ENCODE results near the gene ING4. TPM values are rescaled to one million over a fixed set of nuclear protein-coding genes. Genes with fewer than 3 reads are reported as not detected.
A peak's percentile ranks its signal among the peaks of the same experiment; 100 is the strongest.

Gene ING4
- total RNA-seq, 4 donors from 2014 or later: 43.2 to 63.8 (median 54.3) TPM

DNA sequence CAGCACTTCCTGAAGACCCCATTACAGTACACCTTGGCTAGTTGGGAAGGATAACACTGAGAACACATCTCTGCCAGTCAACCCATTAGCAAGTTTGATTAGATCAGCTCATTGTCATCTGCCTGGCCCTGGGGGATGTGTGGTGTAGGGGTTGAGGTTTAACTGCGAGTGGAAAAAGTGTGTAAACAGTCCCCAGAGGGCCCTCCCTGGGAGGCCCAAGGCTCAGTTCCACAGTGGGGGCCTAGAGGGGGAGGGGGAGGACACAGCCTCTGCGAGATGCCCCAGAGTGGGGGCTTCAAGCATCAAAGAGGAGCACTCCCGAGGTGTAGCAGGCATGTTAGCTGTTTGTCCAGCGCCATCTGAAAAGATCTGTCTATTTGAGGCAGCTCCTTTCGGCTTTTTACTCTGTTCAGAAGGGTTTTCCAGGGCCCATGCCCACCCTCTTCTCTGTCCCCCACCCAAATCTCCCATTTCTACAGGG lies 27.5 kb downstream of the ING4 start:
- 80 to 100% methylated on average over 1 to 4 of the region's 5 CpGs for WGBS, 2 donors (ENCODE audit: low coverage in 1 of 2)
- H3K4me3 ChIP-seq: peak overlapping the region in 1 of 2 donors; percentile 27
- TF ChIP-seq POLR2A (IDR thresholded peaks at IDR 0.05) (no peak), POLR2AphosphoS5 (IDR thresholded peaks at IDR 0.05) (no peak), EP300 (IDR thresholded peaks at IDR 0.05) (no peak)
- TF ChIP-seq, protein P1, sequence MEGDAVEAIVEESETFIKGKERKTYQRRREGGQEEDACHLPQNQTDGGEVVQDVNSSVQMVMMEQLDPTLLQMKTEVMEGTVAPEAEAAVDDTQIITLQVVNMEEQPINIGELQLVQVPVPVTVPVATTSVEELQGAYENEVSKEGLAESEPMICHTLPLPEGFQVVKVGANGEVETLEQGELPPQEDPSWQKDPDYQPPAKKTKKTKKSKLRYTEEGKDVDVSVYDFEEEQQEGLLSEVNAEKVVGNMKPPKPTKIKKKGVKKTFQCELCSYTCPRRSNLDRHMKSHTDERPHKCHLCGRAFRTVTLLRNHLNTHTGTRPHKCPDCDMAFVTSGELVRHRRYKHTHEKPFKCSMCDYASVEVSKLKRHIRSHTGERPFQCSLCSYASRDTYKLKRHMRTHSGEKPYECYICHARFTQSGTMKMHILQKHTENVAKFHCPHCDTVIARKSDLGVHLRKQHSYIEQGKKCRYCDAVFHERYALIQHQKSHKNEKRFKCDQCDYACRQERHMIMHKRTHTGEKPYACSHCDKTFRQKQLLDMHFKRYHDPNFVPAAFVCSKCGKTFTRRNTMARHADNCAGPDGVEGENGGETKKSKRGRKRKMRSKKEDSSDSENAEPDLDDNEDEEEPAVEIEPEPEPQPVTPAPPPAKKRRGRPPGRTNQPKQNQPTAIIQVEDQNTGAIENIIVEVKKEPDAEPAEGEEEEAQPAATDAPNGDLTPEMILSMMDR (IDR thresholded peaks at IDR 0.05): no peak
- peak overlapping the region in 2 of 4 donors; percentile 34 to 43 for H3K27ac ChIP-seq
- peaks cover 28% of the 10 kb centered on the region for H3K27me3 ChIP-seq
- H3K9me3 ChIP-seq: no peaks in the 10 kb centered on the region
- peaks cover 0 to 4% (median 0%) of the 10 kb centered on the region in 3 donors for H3K4me1 ChIP-seq
- no peaks in the 10 kb centered on the region for H3K36me3 ChIP-seq
- no peak for ATAC-seq

DNA sequence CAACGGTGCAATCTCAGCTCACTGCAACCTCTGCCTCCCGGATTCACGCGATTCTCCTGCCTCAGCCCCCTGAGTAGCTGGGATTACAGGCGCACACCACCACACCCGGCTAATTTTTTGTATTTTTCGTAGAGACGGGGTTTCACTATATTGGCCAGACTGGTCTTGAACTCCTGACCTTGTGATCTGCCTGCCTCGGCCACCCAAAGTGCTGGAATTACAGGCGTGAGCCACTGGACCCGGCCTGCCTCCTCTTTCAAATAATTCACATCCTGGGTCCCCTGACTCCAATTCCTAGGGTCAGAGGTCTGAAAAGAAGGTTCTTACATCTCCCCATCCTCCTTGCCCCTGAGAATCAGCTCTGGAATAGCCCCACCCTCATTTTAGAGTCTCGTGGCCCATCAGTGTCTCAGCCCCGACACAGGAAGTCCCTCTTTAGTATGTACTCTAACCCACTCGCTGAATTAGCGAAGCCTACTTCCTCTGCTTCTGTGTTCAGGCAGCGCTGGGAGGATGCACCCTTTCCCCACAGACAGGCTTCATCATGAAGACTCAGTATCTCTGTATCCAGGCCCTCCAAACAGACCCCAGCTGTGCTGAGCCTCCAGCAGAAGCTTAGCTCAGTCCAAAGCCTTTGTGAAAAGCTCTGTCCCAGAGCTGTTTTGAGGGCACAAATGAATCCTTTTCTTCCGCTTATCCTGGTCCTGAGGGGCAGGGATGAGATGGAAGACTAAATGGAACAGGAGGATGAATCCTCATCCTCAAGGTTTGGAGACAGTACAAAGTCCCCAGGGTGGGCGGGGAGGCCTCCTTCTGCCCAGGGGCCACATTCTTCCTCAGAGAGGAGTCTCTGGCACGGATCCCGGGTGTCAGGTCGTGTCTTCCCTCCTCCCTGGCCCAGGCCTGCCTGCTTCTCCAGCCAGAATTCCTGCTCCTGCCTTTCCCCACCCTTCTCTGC lies 30.6 kb downstream of the ING4 start:
- Histone ChIP-seq H3K27ac (peak overlapping the region in 1 of 4 donors; percentile 4), H3K9me3 (no peaks in the 10 kb centered on the region), H3K36me3 (no peaks in the 10 kb centered on the region), H3K4me1 (peaks cover 0 to 4% (median 0%) of the 10 kb centered on the region in 3 donors), H3K27me3 (peaks cover 28% of the 10 kb centered on the region), H3K4me3 (no peak overlapping the region)
- TF ChIP-seq POLR2AphosphoS5 (IDR thresholded peaks at IDR 0.05) (no peak), POLR2A (IDR thresholded peaks at IDR 0.05) (no peak), EP300 (IDR thresholded peaks at IDR 0.05) (no peak)
- TF ChIP-seq, protein P1 (IDR thresholded peaks at IDR 0.05): no peak
- no peak for ATAC-seq
- WGBS, 2 donors (ENCODE audit: low coverage in 1 of 2): 45 to 62% methylated on average over 7 to 17 of the region's 21 CpGs

DNA sequence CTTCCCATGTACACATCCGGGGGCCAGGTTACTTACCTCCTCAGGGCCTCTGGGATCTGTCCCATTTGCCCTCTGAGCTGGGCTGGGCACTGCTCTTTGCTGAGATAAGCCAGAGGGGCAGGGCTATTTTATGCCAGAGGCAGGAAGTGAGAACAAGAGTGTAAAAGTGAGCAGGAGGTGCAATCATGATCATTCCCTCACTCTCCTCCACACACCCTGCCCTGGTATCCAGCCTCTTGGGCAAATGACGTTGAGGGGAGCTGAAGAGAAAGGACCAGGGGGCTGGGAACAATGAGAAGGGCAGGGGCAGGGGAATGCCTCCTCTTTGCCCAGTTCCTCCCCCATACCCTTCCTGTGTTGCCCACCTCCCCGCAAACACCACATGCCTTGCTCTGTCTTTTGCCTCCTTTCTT lies 31.4 kb downstream of the ING4 start:
- H3K36me3 ChIP-seq: no peaks in the 10 kb centered on the region
- ATAC-seq: no peak
- 54 to 80% methylated on average over 2 of the region's 3 CpGs for WGBS, 2 donors (ENCODE audit: low coverage in 1 of 2)
- TF ChIP-seq, protein P1 (IDR thresholded peaks at IDR 0.05): no peak
- no peak for TF ChIP-seq EP300 (IDR thresholded peaks at IDR 0.05)
- TF ChIP-seq POLR2A (IDR thresholded peaks at IDR 0.05): no peak
- TF ChIP-seq POLR2AphosphoS5 (IDR thresholded peaks at IDR 0.05): no peak
- no peak overlapping the region for H3K4me3 ChIP-seq
- peaks cover 0 to 4% (median 0%) of the 10 kb centered on the region in 3 donors for H3K4me1 ChIP-seq
- H3K9me3 ChIP-seq: no peaks in the 10 kb centered on the region
- peaks cover 28% of the 10 kb centered on the region for H3K27me3 ChIP-seq
- H3K27ac ChIP-seq: peak overlapping the region in 1 of 4 donors; percentile 4

DNA sequence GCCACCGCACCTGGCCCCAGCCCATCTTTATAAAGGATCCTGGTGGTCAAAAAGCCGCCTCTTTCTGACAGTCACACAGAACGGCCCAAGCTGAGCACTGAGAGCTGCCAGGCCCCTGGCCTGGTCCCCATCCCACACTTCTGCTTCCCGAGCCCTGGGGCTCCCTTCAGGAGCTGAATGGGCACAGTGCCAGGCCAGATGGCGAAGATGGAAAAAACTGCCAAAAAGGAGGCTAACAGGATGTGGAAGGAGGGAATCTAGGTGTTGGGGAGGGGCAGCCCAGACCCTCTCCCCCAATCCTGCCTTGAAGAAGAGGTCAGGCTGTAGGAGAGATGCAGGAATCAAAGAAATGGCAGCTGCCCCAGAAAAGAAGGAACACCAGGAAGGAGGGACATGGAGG lies 32.2 kb downstream of the ING4 start:
- H3K4me3 ChIP-seq: no peak overlapping the region
- ATAC-seq: no peak
- H3K9me3 ChIP-seq: no peaks in the 10 kb centered on the region
- H3K36me3 ChIP-seq: no peaks in the 10 kb centered on the region
- H3K27me3 ChIP-seq: peaks cover 28% of the 10 kb centered on the region
- TF ChIP-seq POLR2AphosphoS5 (IDR thresholded peaks at IDR 0.05) (no peak), POLR2A (IDR thresholded peaks at IDR 0.05) (no peak), EP300 (IDR thresholded peaks at IDR 0.05) (no peak)
- TF ChIP-seq, protein P1 (IDR thresholded peaks at IDR 0.05): no peak
- 0% methylated on average over 2 of the region's 5 CpGs; no CpG with 5 or more reads in 1 of the 2 donors for WGBS, 2 donors (ENCODE audit: low coverage in 1 of 2)
- peaks cover 0 to 4% (median 0%) of the 10 kb centered on the region in 3 donors for H3K4me1 ChIP-seq
- no peak overlapping the region for H3K27ac ChIP-seq
